HEK293 (cell line): ENCODE results near the gene SMTNL1.
A peak's percentile ranks its signal among the peaks of the same experiment; 100 is the strongest.

Experiments
- CTCF ChIA-PET: fragments of 350-600 bp; formaldehyde crosslinking; extraction: SDS; loops from one replicate; lab custom pipeline; 2021; ENCODE audit warnings: antibody characterized with exemption; lab: Yijun Ruan, JAX
- POLR2A ChIA-PET: fragments of 300-600 bp; formaldehyde crosslinking; extraction: SDS; loops from one replicate; lab custom pipeline; 2020; ENCODE audit warnings: antibody characterized with exemption, inconsistent platforms; lab: Yijun Ruan, JAX
- H3K27ac ChIP-seq: fragments of 200-500 bp; sonication (Bioruptor generic); 2 replicates; pipeline ENCODE4 v1.5.1; 2014; ENCODE audit warnings: low read depth, low read length, control low read depth, inconsistent platforms; ENCODE audit errors: extremely low read depth
- H3K36me3 ChIP-seq, 2 experiments: fragments of 200-500 bp in 1 of 2; sonication (Bioruptor generic) in 1 of 2; 1 replicate in 1 of 2; 2 replicates in 1 of 2; pipeline ENCODE4 v1.5.1; 2014 to 2017; ENCODE audit warnings: inconsistent platforms in 2 of 2, low read length in 2 of 2; ENCODE audit not compliant: control insufficient read depth in 2 of 2, insufficient read depth in 1 of 2
- H3K4me1 ChIP-seq: fragments of 200-500 bp; sonication (Bioruptor generic); 2 replicates; pipeline ENCODE4 v1.5.1; 2014; ENCODE audit warnings: mild to moderate bottlenecking, low read length, inconsistent platforms; ENCODE audit not compliant: control insufficient read depth, insufficient read depth
- H3K4me3 ChIP-seq: 2 replicates; pipeline ENCODE4 v1.5.1; 2011; ENCODE audit warnings: low read depth, mild to moderate bottlenecking, control low read depth, low read length, moderate library complexity
- H3K9me3 ChIP-seq: fragments of 200-500 bp; sonication (Bioruptor generic); 2 replicates; pipeline ENCODE4 v1.5.1; 2014; ENCODE audit warnings: low read depth, low read length, inconsistent platforms; ENCODE audit not compliant: control insufficient read depth, insufficient read depth
- BCL11A ChIP-seq: fragments of 450-650 bp; formaldehyde crosslinking; IDR thresholded peaks from 2 replicates; pipeline ENCODE4 v1.5.1; 2016; ENCODE audit warnings: low read depth, missing biosample characterization, missing genetic modification characterization
- CTCF ChIP-seq: fragments of 450-650 bp; formaldehyde crosslinking; IDR thresholded peaks from 2 replicates; pipeline ENCODE4 v1.5.1; 2016; ENCODE audit warnings: missing biosample characterization, missing genetic modification characterization
- HOXA7 ChIP-seq: sonication (generic); formaldehyde crosslinking; IDR thresholded peaks from 2 replicates; pipeline ENCODE4 v1.8.1; 2022; ENCODE audit warnings: missing genetic modification reagents, borderline replicate concordance
- KLF16 ChIP-seq: fragments of 450-650 bp; formaldehyde crosslinking; IDR thresholded peaks from 2 replicates; pipeline ENCODE4 v1.5.1; 2017; ENCODE audit warnings: missing biosample characterization, missing genetic modification characterization
- OSR2 ChIP-seq: fragments of 450-650 bp; formaldehyde crosslinking; IDR thresholded peaks from 2 replicates; pipeline ENCODE4 v1.5.1; 2016; ENCODE audit warnings: missing biosample characterization, missing genetic modification characterization
- PRDM2 ChIP-seq: fragments of 450-650 bp; formaldehyde crosslinking; IDR thresholded peaks from 2 replicates; pipeline ENCODE4 v1.5.1; 2016; ENCODE audit warnings: missing biosample characterization, missing genetic modification characterization, borderline replicate concordance
- ZBTB1 ChIP-seq: fragments of 450-650 bp; formaldehyde crosslinking; IDR thresholded peaks from 2 replicates; pipeline ENCODE4 v1.5.1; 2016; ENCODE audit warnings: missing biosample characterization, missing genetic modification characterization
- ZBTB10 ChIP-seq: fragments of 450-650 bp; formaldehyde crosslinking; IDR thresholded peaks from 2 replicates; pipeline ENCODE4 v1.5.1; 2016; ENCODE audit warnings: missing biosample characterization, missing genetic modification characterization
- ZBTB17 ChIP-seq: fragments of 450-650 bp; formaldehyde crosslinking; IDR thresholded peaks from 2 replicates; pipeline ENCODE4 v1.5.1; 2016; ENCODE audit warnings: missing biosample characterization, missing genetic modification characterization
- ZNF121 ChIP-seq: fragments of 450-650 bp; formaldehyde crosslinking; IDR thresholded peaks from 2 replicates; pipeline ENCODE4 v1.5.1; 2016; ENCODE audit warnings: missing biosample characterization, missing genetic modification characterization
- ZNF140 ChIP-seq: fragments of 450-650 bp; formaldehyde crosslinking; IDR thresholded peaks from 2 replicates; pipeline ENCODE4 v1.5.1; 2016; ENCODE audit warnings: missing biosample characterization, missing genetic modification characterization
- ZNF2 ChIP-seq: fragments of 450-650 bp; formaldehyde crosslinking; IDR thresholded peaks from 2 replicates; pipeline ENCODE4 v1.5.1; 2016; ENCODE audit warnings: missing biosample characterization, missing genetic modification characterization
- ZNF544 ChIP-seq: fragments of 450-650 bp; formaldehyde crosslinking; IDR thresholded peaks from 2 replicates; pipeline ENCODE4 v1.5.0; 2017; ENCODE audit warnings: missing biosample characterization, missing genetic modification characterization
- ZNF555 ChIP-seq: fragments of 450-650 bp; formaldehyde crosslinking; conservative IDR thresholded peaks from 2 replicates; pipeline ENCODE4 v1.5.1; 2017; ENCODE audit warnings: missing biosample characterization, mild to moderate bottlenecking, missing genetic modification characterization, inconsistent platforms
- ZNF585B ChIP-seq: fragments of 450-650 bp; formaldehyde crosslinking; IDR thresholded peaks from 2 replicates; pipeline ENCODE4 v1.5.1; 2016; ENCODE audit warnings: missing biosample characterization, missing genetic modification characterization
- ZNF600 ChIP-seq: fragments of 450-650 bp; formaldehyde crosslinking; IDR thresholded peaks from 2 replicates; pipeline ENCODE4 v1.5.1; 2016; ENCODE audit warnings: missing biosample characterization, missing genetic modification characterization
- ZNF610 ChIP-seq: fragments of 450-650 bp; formaldehyde crosslinking; IDR thresholded peaks from 2 replicates; pipeline ENCODE4 v1.5.1; 2016; ENCODE audit warnings: missing biosample characterization, missing genetic modification characterization, borderline replicate concordance
- ZNF621 ChIP-seq: fragments of 450-650 bp; formaldehyde crosslinking; IDR thresholded peaks from 2 replicates; pipeline ENCODE4 v1.5.1; 2017; ENCODE audit warnings: missing biosample characterization, missing genetic modification characterization
- ZNF654 ChIP-seq: fragments of 450-650 bp; formaldehyde crosslinking; IDR thresholded peaks from 2 replicates; pipeline ENCODE4 v1.5.1; 2016; ENCODE audit warnings: low read depth, missing biosample characterization, missing genetic modification characterization
- TF ChIP-seq, protein P1 (sequence below): IDR thresholded peaks from 2 replicates; pipeline ENCODE4 v1.6.1; 2011; ENCODE audit warnings: mild to moderate bottlenecking, low read depth, low read length, borderline replicate concordance
- TF ChIP-seq, protein P2 (sequence below): fragments of 450-650 bp; formaldehyde crosslinking; IDR thresholded peaks from 2 replicates; pipeline ENCODE4 v1.5.1; 2016; ENCODE audit warnings: missing biosample characterization, missing genetic modification characterization

Gene SMTNL1

GRCh38 chr11:57527056-57527631, 10.3 kb upstream of the SMTNL1 start:
- no peak overlapping the region for H3K4me3 ChIP-seq
- peaks cover 0 to 30% of the 10 kb centered on the region in 2 experiments; a peak in 1 of 3 replicates for H3K36me3 ChIP-seq
- ChIA-PET CTCF (interaction anchor here (0.6 to 12.7 kb wide), 42 partner anchors 9 to 1644 kb away, joined by 3 to 218 read pairs (median 4); partner anchors contain the start of genes DTX4, RTN4RL2, SLC43A1 and UBE2L6), POLR2A (interaction anchor here (0.6 to 2.6 kb wide), 3 partner anchors 12 to 177 kb away, joined by 3 to 11 read pairs (median 4); no protein-coding TSS in a partner anchor)
- no peaks in the 10 kb centered on the region for H3K4me1 ChIP-seq
- no peak overlapping the region for H3K27ac ChIP-seq
- H3K9me3 ChIP-seq, result no peaks in the 10 kb centered on the region
- TF ChIP-seq ZNF2 (tag by site-specific recombination), result peak; percentile 71
- no peak for TF ChIP-seq ZNF585B (tag by site-specific recombination)
- TF ChIP-seq ZBTB10 (tag by site-specific recombination), result no peak
- no peak for TF ChIP-seq ZBTB1 (tag by site-specific recombination)
- TF ChIP-seq ZNF555 (tag by site-specific recombination), result no peak
- no peak for TF ChIP-seq ZNF610 (tag by site-specific recombination)
- no peak for TF ChIP-seq ZNF621 (tag by site-specific recombination)
- 0 out of 2 replicates have a peak, but pooled peaks have one; percentile 14 for TF ChIP-seq ZBTB17 (tag by site-specific recombination)
- no peak for TF ChIP-seq ZNF121 (tag by site-specific recombination)
- TF ChIP-seq ZNF544 (tag by site-specific recombination), result no peak
- no peak for TF ChIP-seq HOXA7 (CRISPR knock-in tag)
- TF ChIP-seq, protein P1, sequence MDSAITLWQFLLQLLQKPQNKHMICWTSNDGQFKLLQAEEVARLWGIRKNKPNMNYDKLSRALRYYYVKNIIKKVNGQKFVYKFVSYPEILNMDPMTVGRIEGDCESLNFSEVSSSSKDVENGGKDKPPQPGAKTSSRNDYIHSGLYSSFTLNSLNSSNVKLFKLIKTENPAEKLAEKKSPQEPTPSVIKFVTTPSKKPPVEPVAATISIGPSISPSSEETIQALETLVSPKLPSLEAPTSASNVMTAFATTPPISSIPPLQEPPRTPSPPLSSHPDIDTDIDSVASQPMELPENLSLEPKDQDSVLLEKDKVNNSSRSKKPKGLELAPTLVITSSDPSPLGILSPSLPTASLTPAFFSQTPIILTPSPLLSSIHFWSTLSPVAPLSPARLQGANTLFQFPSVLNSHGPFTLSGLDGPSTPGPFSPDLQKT, result no peak
- peak; percentile 95 for TF ChIP-seq ZNF654 (tag by site-specific recombination)
- no peak for TF ChIP-seq BCL11A
- peak; percentile 66; the same call in 1 of the 2 replicates for TF ChIP-seq CTCF (tag by site-specific recombination)
- no peak for TF ChIP-seq PRDM2 (tag by site-specific recombination)
- no peak for TF ChIP-seq OSR2 (tag by site-specific recombination)
- TF ChIP-seq, protein P2, sequence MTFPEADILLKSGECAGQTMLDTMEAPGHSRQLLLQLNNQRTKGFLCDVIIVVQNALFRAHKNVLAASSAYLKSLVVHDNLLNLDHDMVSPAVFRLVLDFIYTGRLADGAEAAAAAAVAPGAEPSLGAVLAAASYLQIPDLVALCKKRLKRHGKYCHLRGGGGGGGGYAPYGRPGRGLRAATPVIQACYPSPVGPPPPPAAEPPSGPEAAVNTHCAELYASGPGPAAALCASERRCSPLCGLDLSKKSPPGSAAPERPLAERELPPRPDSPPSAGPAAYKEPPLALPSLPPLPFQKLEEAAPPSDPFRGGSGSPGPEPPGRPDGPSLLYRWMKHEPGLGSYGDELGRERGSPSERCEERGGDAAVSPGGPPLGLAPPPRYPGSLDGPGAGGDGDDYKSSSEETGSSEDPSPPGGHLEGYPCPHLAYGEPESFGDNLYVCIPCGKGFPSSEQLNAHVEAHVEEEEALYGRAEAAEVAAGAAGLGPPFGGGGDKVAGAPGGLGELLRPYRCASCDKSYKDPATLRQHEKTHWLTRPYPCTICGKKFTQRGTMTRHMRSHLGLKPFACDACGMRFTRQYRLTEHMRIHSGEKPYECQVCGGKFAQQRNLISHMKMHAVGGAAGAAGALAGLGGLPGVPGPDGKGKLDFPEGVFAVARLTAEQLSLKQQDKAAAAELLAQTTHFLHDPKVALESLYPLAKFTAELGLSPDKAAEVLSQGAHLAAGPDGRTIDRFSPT (tag by site-specific recombination), result no peak
- TF ChIP-seq ZNF600, result 0 out of 2 replicates have a peak, but pooled peaks have one; percentile 24
- peak; percentile 95 for TF ChIP-seq ZNF140 (tag by site-specific recombination)
- no peak for TF ChIP-seq KLF16 (tag by site-specific recombination)
